Muscle of back (tissue), 11 donors: ENCODE results near the gene INHBA. TPM values are rescaled to one million over a fixed set of nuclear protein-coding genes. Genes with fewer than 3 reads are reported as not detected.

ENCODE experiments used
- DNase-seq, 3 donors: peaks; one replicate each; pipeline versions ENCODE4 v3.0.0 to v3.0.0-alpha.2; 2013
- polyA plus RNA-seq, 10 donors: library from polyadenylated mRNA; unstranded; fragments of 120-200 nt; gene quantifications; one replicate each; pipeline ENCODE4 v1.2.1, GENCODE V29; 2013; ENCODE audit not compliant: insufficient read length in 10 of 10

Gene INHBA
- polyA plus RNA-seq, 10 donors, result 3.2 to 12.2 (median 7.9) TPM

GRCh38 chr7:41715000-41715399, 12.1 kb upstream of the INHBA start:
- no peak for DNase-seq

GRCh38 chr7:41711283-41712064, 8.6 kb upstream of the INHBA start:
- DNase-seq, result no peak

- no peak for DNase-seq
These were observed 7.9 kb upstream of the INHBA start for GRCh38 chr7:41710838-41711237.

- peak in 1 of 3 donors; percentile 73 for DNase-seq
These were observed 6.7 kb upstream of the INHBA start for GRCh38 chr7:41709621-41710020.

GRCh38 chr7:41708581-41709358, 5.9 kb upstream of the INHBA start:
- no peak for DNase-seq

GRCh38 chr7:41706228-41706930, 3.5 kb upstream of the INHBA start:
- DNase-seq, result peak in 1 of 3 donors; percentile 29

GRCh38 chr7:41705109-41705901, 2.4 kb upstream of the INHBA start:
- DNase-seq, result peak; percentile 81 to 92 (median 84)

- peak in 2 of 3 donors; percentile 14 to 54 for DNase-seq
These were observed 1.6 kb downstream of the INHBA start for GRCh38 chr7:41701068-41701941.

- DNase-seq, result peak in 2 of 3 donors; percentile 30 to 73
These were observed 2.8 kb downstream of the INHBA start for GRCh38 chr7:41700044-41700471.

GRCh38 chr7:41699516-41699915, 3.4 kb downstream of the INHBA start:
- peak in 2 of 3 donors; percentile 31 to 68 for DNase-seq

GRCh38 chr7:41698726-41699125, 4.2 kb downstream of the INHBA start:
- peak in 2 of 3 donors; percentile 13 to 47 for DNase-seq

- peak in 2 of 3 donors; percentile 15 to 38 for DNase-seq
These were observed 4.8 kb downstream of the INHBA start for GRCh38 chr7:41698114-41698513.

GRCh38 chr7:41696323-41696916, 6.5 kb downstream of the INHBA start:
- DNase-seq, result peak; percentile 87 to 94 (median 90)

- peak in 1 of 3 donors; percentile 20 for DNase-seq
These were observed 7.1 kb downstream of the INHBA start for GRCh38 chr7:41695661-41696322.

- no peak for DNase-seq
These were observed 8.4 kb downstream of the INHBA start for GRCh38 chr7:41694495-41694894.

- DNase-seq, result peak in 1 of 3 donors; percentile 33
These were observed 9.5 kb downstream of the INHBA start for GRCh38 chr7:41693150-41693997.

- DNase-seq, result peak in 2 of 3 donors; percentile 10 to 66
These were observed 10.6 kb downstream of the INHBA start for GRCh38 chr7:41692251-41692650.
